Measurements from ENCODE around the gene DENND2C. TPM values are rescaled to one million over a fixed set of nuclear protein-coding genes. Genes with fewer than 3 reads are reported as not detected.

DENND2C gene
- polyA plus RNA-seq, 1 experiment, result 0.64 TPM

DNA sequence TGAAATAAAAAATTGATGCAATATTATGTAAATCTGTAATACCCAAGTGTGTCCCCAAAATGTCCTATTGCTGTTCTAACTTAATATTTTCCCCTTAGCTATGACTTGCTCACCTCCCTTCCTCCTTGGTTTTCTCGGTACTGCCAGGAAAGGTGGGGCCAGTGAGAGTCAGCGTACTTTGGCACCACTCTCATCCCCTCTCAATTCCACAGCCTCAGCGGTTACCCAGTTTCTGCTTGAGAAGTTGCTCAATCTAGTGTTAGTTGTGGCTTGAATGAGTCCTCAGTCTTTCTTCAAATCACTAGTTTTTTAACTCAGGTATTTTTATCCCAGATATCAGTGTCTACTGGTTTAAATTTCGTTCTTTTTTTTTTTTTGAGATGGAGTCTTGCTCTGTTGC lies 120.7 kb downstream of the DENND2C start:
- TF ChIP-seq, protein P1, sequence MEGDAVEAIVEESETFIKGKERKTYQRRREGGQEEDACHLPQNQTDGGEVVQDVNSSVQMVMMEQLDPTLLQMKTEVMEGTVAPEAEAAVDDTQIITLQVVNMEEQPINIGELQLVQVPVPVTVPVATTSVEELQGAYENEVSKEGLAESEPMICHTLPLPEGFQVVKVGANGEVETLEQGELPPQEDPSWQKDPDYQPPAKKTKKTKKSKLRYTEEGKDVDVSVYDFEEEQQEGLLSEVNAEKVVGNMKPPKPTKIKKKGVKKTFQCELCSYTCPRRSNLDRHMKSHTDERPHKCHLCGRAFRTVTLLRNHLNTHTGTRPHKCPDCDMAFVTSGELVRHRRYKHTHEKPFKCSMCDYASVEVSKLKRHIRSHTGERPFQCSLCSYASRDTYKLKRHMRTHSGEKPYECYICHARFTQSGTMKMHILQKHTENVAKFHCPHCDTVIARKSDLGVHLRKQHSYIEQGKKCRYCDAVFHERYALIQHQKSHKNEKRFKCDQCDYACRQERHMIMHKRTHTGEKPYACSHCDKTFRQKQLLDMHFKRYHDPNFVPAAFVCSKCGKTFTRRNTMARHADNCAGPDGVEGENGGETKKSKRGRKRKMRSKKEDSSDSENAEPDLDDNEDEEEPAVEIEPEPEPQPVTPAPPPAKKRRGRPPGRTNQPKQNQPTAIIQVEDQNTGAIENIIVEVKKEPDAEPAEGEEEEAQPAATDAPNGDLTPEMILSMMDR (IDR thresholded peaks at IDR 0.05; ENCODE audit: low read depth, low read length), result no peak
- no peak overlapping the region for H3K4me3 ChIP-seq (ENCODE audit: low read depth, low read length)
- H3K27me3 ChIP-seq (ENCODE audit: control insufficient read depth, insufficient read depth, low read length), result no peaks in the 10 kb centered on the region
- H3K9me3 ChIP-seq (ENCODE audit: control insufficient read depth, insufficient read depth, low read length), result no peaks in the 10 kb centered on the region
- H3K27ac ChIP-seq (ENCODE audit: low read depth, low read length), result no peak overlapping the region
- ChIA-PET POLR2A (no interaction called here), CTCF (no interaction called here)
- DNase-seq (ENCODE audit: low read depth, low spot score), result no peak

DNA sequence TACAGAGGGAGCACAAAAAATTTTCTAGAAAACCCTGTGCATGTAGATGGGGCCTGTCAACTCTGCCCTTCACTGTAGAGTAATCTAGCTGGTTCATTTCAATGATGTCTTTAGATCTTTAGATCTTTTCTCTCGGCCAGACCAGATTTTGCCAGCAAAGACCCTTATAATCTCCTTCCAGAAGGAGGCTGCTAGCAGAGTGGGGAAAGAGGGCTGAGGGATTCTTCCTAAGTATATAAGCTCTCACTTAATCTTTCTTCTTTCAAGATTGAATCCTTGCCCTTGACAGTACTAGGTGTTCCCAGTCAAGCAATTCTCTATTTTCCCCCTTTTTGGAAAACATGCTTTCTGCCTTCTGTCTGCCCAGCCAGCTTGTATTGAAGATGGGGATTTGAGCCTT lies 122.8 kb downstream of the DENND2C start:
- no peaks in the 10 kb centered on the region for H3K9me3 ChIP-seq (ENCODE audit: control insufficient read depth, insufficient read depth, low read length)
- TF ChIP-seq, protein P1 (IDR thresholded peaks at IDR 0.05; ENCODE audit: low read depth, low read length), result no peak
- ChIA-PET CTCF (no interaction called here), POLR2A (no interaction called here)
- no peak for DNase-seq (ENCODE audit: low read depth, low spot score)
- no peaks in the 10 kb centered on the region for H3K27me3 ChIP-seq (ENCODE audit: control insufficient read depth, insufficient read depth, low read length)
- H3K27ac ChIP-seq (ENCODE audit: low read depth, low read length), result no peak overlapping the region
- H3K4me3 ChIP-seq (ENCODE audit: low read depth, low read length), result no peak overlapping the region

DNA sequence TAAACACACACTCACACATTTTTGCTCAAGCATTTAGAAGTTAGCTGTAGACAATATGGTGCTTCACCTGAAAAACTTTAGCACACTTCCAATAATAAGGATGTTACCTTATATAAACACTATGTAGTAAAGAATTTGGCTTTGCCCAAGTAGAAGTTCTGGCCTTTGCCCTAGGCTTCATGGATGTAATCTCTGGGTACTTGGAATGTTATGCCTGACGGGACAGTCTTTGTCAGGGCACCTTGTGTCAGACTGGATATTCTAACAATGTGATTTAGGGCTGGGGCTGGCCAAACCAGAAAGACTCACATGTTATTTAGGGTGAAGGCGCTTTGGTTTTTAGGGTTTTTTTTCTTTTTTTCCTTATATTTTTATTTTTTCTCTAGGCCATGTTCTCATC lies 124.1 kb downstream of the DENND2C start:
- DNase-seq (ENCODE audit: low read depth, low spot score), result no peak
- CTCF ChIA-PET, result no interaction called here
- no peaks in the 10 kb centered on the region for H3K27me3 ChIP-seq (ENCODE audit: control insufficient read depth, insufficient read depth, low read length)
- no peak overlapping the region for H3K4me3 ChIP-seq (ENCODE audit: low read depth, low read length)
- TF ChIP-seq, protein P1 (IDR thresholded peaks at IDR 0.05; ENCODE audit: low read depth, low read length), result no peak
- H3K9me3 ChIP-seq (ENCODE audit: control insufficient read depth, insufficient read depth, low read length), result no peaks in the 10 kb centered on the region
- H3K27ac ChIP-seq (ENCODE audit: low read depth, low read length), result no peak overlapping the region
- POLR2A ChIA-PET, result no interaction called here

DNA sequence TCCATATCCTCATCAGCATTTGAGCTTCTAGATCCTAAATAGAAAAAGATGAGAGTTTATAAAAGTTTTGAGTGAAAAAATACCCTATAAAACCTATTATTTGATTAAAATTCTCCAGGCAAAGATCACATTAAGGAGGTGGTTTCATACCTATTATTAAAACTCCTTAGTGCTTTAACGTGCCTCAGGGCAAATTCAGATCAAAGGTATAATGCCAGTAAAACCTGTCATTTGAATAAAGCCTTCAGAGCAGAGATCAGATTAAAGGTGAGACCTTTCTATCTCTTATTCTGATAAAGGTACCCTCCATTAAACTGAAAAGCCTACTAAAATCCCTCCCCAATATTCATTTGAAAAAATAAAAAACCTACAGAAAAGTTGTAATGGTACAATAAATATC lies 124.5 kb downstream of the DENND2C start:
- CTCF ChIA-PET, result no interaction called here
- DNase-seq (ENCODE audit: low read depth, low spot score), result no peak
- Histone ChIP-seq H3K27me3 (ENCODE audit: control insufficient read depth, insufficient read depth, low read length) (no peaks in the 10 kb centered on the region), H3K27ac (ENCODE audit: low read depth, low read length) (no peak overlapping the region), H3K4me3 (ENCODE audit: low read depth, low read length) (no peak overlapping the region), H3K9me3 (ENCODE audit: control insufficient read depth, insufficient read depth, low read length) (no peaks in the 10 kb centered on the region)
- POLR2A ChIA-PET, result no interaction called here
- TF ChIP-seq, protein P1 (IDR thresholded peaks at IDR 0.05; ENCODE audit: low read depth, low read length), result no peak

DNA sequence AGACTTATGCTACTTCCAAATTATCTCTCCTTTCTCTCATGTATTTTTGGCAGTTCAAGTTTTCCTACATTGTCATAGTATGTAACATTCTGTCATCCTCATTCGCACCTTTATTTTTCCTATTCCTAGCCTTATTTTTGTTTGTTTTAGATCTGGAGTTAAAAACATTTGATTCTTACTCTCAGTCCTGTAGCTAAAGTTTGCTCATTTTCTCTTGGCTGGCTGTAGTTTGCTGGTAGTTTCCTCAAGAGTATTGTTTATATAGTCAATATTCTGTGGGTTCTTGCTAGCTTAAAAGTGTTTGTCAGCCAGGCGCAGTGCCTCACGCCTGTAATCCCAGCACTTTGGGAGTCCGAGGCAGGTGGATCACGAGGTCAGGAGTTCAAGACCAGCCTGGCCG lies 129.0 kb downstream of the DENND2C start:
- Histone ChIP-seq H3K4me3 (ENCODE audit: low read depth, low read length) (no peak overlapping the region), H3K27me3 (ENCODE audit: control insufficient read depth, insufficient read depth, low read length) (no peaks in the 10 kb centered on the region), H3K9me3 (ENCODE audit: control insufficient read depth, insufficient read depth, low read length) (no peaks in the 10 kb centered on the region; the same call in 1 of the 2 replicates), H3K27ac (ENCODE audit: low read depth, low read length) (no peak overlapping the region)
- CTCF ChIA-PET, result no interaction called here
- POLR2A ChIA-PET, result no interaction called here
- TF ChIP-seq, protein P1 (IDR thresholded peaks at IDR 0.05; ENCODE audit: low read depth, low read length), result no peak
- DNase-seq (ENCODE audit: low read depth, low spot score), result no peak

Measured in AG04450 (cell line).